ENCODE results near the gene BRWD1.

GRCh38 chr21:39150316-39150715, 163.1 kb downstream of the BRWD1 start:
- no peak for TF ChIP-seq POLR2A (IDR thresholded peaks at IDR 0.05; ENCODE audit: insufficient read depth in 1 of 2, low read depth in 2 of 2, low read length in 2 of 2)
- TF ChIP-seq ATF7 (IDR thresholded peaks at IDR 0.05): no peak
- no peak for TF ChIP-seq ATF7 (CRISPR knock-in tag; IDR thresholded peaks at IDR 0.05)
- TF ChIP-seq JUND (CRISPR knock-in tag; IDR thresholded peaks at IDR 0.05): no peak
- no peak for TF ChIP-seq IKZF1 (IDR thresholded peaks at IDR 0.05)
- no peak for TF ChIP-seq ZNF747 (CRISPR knock-in tag; IDR thresholded peaks at IDR 0.05; ENCODE audit: borderline replicate concordance)
- no peak for TF ChIP-seq REST (IDR thresholded peaks at IDR 0.05; ENCODE audit: borderline replicate concordance in 1 of 2, low read depth in 1 of 2, low read length in 2 of 2)
